Large intestine (tissue), 12 donors: ENCODE results near the gene TATDN3. TPM values are rescaled to one million over a fixed set of nuclear protein-coding genes. Genes with fewer than 3 reads are reported as not detected.

Source experiments
- DNase-seq, 2 donors: peaks; one replicate each; pipeline versions ENCODE4 v3.0.0 to v3.0.0-alpha.2; 2013
- H3K27ac ChIP-seq: one replicate; pipeline ENCODE4 v1.5.1; 2013; ENCODE audit warnings: low read length
- H3K27me3 ChIP-seq: 2 replicates; pipeline ENCODE4 v1.6.1; 2013; ENCODE audit warnings: low read length; ENCODE audit not compliant: control insufficient read depth, insufficient read depth
- H3K36me3 ChIP-seq: 2 replicates; pipeline ENCODE4 v1.6.1; 2013; ENCODE audit warnings: low read length; ENCODE audit not compliant: control insufficient read depth, insufficient read depth
- H3K4me1 ChIP-seq: one replicate; pipeline ENCODE4 v1.6.1; 2013; ENCODE audit warnings: low read length; ENCODE audit not compliant: control insufficient read depth, insufficient read depth
- H3K4me3 ChIP-seq: one replicate; pipeline ENCODE4 v1.5.1; 2013; ENCODE audit warnings: low read length
- H3K9me3 ChIP-seq: one replicate; pipeline ENCODE4 v1.6.1; 2013; ENCODE audit warnings: mild to moderate bottlenecking, low read depth, low read length, moderate library complexity; ENCODE audit not compliant: control insufficient read depth
- WGBS: methylation state at CpG from one replicate; pipeline ENCODE4 v1.1.5; 2013; ENCODE audit warnings: low lambda C conversion rate; ENCODE audit not compliant: insufficient coverage; 5-methylcytosine and 5-hydroxymethylcytosine counted together
- long read RNA-seq, 11 donors: transcript quantifications; one replicate each; lab custom pipeline, GENCODE V29; 2026
- polyA plus RNA-seq: library from polyadenylated mRNA; unstranded; fragments of 120-200 nt; gene quantifications from one replicate; pipeline ENCODE4 v1.2.1, GENCODE V29; 2013

Gene TATDN3, protein sequence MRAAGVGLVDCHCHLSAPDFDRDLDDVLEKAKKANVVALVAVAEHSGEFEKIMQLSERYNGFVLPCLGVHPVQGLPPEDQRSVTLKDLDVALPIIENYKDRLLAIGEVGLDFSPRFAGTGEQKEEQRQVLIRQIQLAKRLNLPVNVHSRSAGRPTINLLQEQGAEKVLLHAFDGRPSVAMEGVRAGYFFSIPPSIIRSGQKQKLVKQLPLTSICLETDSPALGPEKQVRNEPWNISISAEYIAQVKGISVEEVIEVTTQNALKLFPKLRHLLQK
- polyA plus RNA-seq, result 7.8 TPM
- long read RNA-seq, donor 1, partial matches to known transcripts, result 0 of 7 reads
- long read RNA-seq, donor 1, other reads (novel, unspliced or antisense), result 7 of 7 reads
- long read RNA-seq, donor 2, partial matches to known transcripts, result 0 of 4 reads
- long read RNA-seq, donor 2, other reads (novel, unspliced or antisense), result 0 of 4 reads
- long read RNA-seq, donor 3, result 0 reads
- long read RNA-seq, donor 4, result 0 reads
- long read RNA-seq, donor 5, partial matches to known transcripts, result 0 of 4 reads
- long read RNA-seq, donor 5, other reads (novel, unspliced or antisense), result 0 of 4 reads
- long read RNA-seq, donor 6, partial matches to known transcripts, result 5 of 5 reads
- long read RNA-seq, donor 6, other reads (novel, unspliced or antisense), result 0 of 5 reads
- long read RNA-seq, donor 7, partial matches to known transcripts, result 0 of 1 reads
- long read RNA-seq, donor 7, other reads (novel, unspliced or antisense), result 0 of 1 reads
- long read RNA-seq, donor 8, partial matches to known transcripts, result 0 of 4 reads
- long read RNA-seq, donor 8, other reads (novel, unspliced or antisense), result 0 of 4 reads
- long read RNA-seq, donor 9, partial matches to known transcripts, result 0 of 2 reads
- long read RNA-seq, donor 9, other reads (novel, unspliced or antisense), result 0 of 2 reads
- long read RNA-seq, donor 10, partial matches to known transcripts, result 0 of 4 reads
- long read RNA-seq, donor 10, other reads (novel, unspliced or antisense), result 0 of 4 reads
- long read RNA-seq, donor 11, partial matches to known transcripts, result 0 of 3 reads
- long read RNA-seq, donor 11, other reads (novel, unspliced or antisense), result 0 of 3 reads

DNA sequence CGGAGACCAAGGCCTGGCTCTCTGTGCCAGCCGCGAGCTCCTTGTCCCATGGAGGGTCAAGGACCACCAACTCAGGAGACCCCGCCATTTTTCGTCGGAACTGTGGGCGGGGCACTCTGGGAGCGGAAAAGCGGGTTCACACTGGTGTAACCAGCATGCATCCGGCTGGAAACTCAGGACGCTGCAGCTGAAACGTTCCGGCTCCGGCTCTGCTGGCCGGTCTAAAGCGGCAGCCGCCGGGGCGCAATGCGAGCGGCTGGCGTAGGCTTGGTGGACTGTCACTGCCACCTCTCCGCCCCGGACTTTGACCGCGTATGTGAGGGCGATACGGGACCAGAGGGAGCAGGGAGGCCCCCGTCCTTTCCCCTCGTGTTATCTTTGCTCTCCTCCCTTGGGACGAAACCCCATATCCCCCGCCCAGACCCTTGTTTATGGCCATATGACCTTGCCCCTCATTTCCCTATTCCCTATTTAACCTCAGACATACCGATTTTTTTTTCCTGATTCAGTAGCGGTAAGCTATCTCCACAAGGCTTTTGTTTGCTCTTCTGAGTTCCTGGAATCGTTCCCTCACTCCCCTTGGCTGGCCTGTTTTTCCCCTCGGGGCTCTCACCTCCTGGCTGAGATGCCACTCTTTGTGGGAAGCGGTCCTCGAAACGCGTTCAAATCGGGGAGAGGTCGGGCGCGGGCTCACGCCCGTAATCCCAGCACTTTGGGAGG is at the start of gene TATDN3, which contains the start of gene NSL1:
TSS of gene TATDN3 (plus strand) at position 219 of the 720 bp plus-strand sequence. CDS start at position 247, 28 bp downstream.
TSS of gene NSL1 (minus strand) at position 102 of the 720 bp plus-strand sequence. CDS start at position 88, 14 bp downstream.
- peak within 1 kb of the TSS; percentile 98 for H3K27ac ChIP-seq
- peaks cover 17% of the 10 kb centered on the region for H3K4me1 ChIP-seq
- H3K36me3 ChIP-seq, result peaks cover 1% of the 10 kb centered on the region
- WGBS, result 8% methylated on average over 2 of the region's 46 CpGs
- peak; percentile 96 to 99 for DNase-seq
- H3K27me3 ChIP-seq, result no peaks in the 10 kb centered on the region
- H3K9me3 ChIP-seq, result no peaks in the 10 kb centered on the region
- H3K4me3 ChIP-seq, result peak within 1 kb of the TSS; percentile 91

DNA sequence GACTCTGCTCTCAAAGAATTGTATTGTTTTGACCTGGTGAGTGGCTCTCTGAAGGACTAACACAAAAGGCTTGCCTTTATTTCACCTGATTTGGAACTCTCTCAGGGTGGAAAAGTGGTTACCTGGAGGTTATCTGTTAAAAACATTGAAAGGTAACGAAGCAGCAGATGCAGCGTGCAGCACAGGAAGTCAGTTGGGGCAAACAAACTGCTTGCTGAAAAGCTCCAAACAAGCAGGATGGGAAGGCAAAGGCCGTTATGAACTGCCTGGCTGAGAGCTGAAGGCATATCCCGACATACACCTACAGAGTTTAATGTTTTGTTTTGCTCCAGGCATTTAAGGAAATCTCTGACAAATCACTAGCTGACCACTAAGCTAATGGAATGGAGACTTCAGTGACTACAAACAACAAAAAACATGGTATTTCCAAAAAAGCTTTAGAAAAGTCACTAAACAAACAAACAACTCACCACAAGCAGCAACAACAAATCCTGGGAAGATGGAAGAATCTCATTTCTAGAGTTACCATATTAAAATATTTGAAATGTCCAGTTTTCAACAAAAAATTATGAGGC is 47.7 kb upstream of the TATDN3 start:
- Histone ChIP-seq H3K9me3 (peaks cover 4% of the 10 kb centered on the region), H3K27ac (no peak overlapping the region), H3K4me3 (no peak overlapping the region), H3K4me1 (no peaks in the 10 kb centered on the region), H3K27me3 (no peaks in the 10 kb centered on the region), H3K36me3 (peaks cover 2% of the 10 kb centered on the region)
- whole genome bisulfite sequencing, result no CpG with 5 or more reads among the region's 4 CpGs
- DNase-seq, result no peak

DNA sequence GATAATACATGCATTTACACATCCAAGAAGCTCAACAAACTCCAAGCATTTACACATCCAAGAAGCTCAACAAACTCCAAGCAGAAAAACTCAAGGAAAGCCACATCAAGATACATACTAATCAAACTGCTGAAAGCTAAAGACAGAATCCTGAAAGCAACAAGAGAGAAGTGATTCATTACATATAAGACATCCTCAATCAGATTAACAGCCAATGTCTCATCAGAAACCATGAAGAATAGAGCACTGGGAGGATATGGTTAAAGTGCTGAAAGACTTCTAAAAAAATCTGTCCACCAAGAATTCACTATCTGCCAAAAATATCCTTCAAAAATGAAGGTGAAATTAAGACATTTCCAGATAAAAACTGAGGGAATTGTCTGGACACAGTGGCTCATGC is 46.4 kb upstream of the TATDN3 start:
- peaks cover 2% of the 10 kb centered on the region for H3K36me3 ChIP-seq
- peaks cover 4% of the 10 kb centered on the region for H3K9me3 ChIP-seq
- no peak for DNase-seq
- H3K4me1 ChIP-seq, result no peaks in the 10 kb centered on the region
- no peak overlapping the region for H3K27ac ChIP-seq
- H3K27me3 ChIP-seq, result no peaks in the 10 kb centered on the region
- no peak overlapping the region for H3K4me3 ChIP-seq

DNA sequence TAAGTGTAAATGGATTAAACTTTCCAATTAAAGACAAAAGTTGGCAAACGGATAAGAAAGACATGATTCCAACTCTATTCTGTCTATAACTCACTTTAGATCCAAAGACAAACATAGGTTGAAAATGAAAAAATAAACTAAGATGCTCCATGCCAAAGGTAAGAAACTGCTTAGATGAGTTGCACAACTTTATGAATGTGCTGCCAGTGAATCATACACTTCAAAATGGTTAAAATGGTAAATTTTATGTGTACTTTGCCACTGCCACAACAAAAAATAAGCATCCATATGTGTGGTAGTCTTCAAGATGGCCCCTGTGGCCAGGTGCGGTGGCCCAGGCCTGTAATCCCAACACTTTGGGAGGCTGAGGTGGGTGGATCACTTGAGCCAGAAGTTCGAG is 45.1 kb upstream of the TATDN3 start:
- Histone ChIP-seq H3K27me3 (no peaks in the 10 kb centered on the region), H3K36me3 (peaks cover 2% of the 10 kb centered on the region), H3K4me3 (no peak overlapping the region), H3K4me1 (no peaks in the 10 kb centered on the region), H3K9me3 (peaks cover 4% of the 10 kb centered on the region), H3K27ac (no peak overlapping the region)
- 86% methylated on average over 1 of the region's 3 CpGs for WGBS
- no peak for DNase-seq

DNA sequence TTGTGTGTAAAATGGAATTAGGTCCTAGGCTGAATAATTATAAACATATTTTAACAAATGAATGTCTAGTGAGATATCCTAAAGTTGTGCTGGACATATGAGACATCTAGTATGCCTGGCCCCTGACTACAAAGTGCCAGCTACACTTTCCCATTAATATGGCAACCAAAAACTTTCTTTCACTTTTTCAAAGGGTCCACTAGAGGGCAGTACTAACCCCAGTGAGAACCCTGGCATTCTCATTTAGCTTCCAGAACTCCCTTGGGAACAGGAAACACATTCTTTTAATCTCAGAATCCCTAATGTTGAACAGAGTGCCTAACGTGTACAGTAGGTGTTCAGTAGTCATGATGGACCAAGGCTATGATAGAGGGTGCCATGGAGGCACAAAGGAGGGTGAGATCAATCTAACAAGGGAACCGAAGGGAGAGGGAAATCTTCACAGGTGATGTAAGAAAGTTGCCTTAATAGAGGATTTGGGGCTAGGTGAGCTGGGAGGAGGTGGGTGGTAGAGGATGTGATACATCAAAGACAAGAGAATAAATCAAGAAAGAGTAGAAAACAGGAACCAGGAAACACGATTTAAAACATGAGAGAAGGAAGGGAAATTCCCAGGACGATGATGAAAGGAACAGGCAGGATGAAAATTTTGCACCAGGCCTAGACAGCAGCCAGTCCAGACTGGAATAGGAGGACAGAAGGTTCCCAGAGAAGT is 41.7 kb upstream of the TATDN3 start:
- peak; percentile 31 to 56 for DNase-seq

DNA sequence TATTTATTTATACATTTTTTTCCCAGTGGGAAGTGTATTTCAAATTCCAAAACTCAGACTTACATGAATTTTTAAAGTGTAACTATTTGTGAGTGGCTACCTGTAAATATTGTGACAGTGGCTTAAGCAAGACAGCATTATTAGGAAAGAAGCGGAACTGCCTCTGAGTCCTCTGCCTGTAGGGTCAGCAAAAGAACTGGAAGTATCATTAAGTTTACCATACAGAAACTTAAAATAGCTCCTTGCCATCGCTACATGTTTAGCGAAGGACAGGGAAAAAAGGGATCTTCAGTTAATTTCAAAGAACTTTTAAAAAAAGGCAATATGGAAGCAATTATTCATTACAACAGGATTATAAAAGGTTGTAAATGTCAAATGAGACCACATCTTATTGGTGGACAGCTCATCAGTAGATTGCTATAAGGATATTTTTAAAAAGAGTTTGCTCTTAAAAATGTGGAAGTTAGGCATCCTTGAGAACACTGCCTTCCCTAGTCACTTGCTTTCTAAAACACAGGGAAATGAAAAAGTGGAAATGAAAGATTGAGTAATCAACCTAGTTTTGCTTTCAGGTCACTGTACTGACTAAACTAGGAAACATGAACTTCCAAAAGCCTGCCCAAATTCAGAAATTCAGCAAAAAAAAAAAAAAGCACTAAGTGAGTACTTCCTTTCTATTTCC is 39.3 kb upstream of the TATDN3 start:
- DNase-seq, result no peak
- Histone ChIP-seq H3K36me3 (no peaks in the 10 kb centered on the region), H3K27ac (no peak overlapping the region), H3K4me1 (no peaks in the 10 kb centered on the region), H3K9me3 (no peaks in the 10 kb centered on the region), H3K27me3 (no peaks in the 10 kb centered on the region), H3K4me3 (no peak overlapping the region)
- WGBS, result no CpG with 5 or more reads among the region's 3 CpGs

More for the DNA sequence above, 41.7 kb upstream of the TATDN3 start:
- no peaks in the 10 kb centered on the region for H3K9me3 ChIP-seq
- no peaks in the 10 kb centered on the region for H3K36me3 ChIP-seq
- WGBS, result 80% methylated on average over 2 of the region's 4 CpGs
- no peak overlapping the region for H3K4me3 ChIP-seq
- no peaks in the 10 kb centered on the region for H3K4me1 ChIP-seq
- H3K27ac ChIP-seq, result no peak overlapping the region
- no peaks in the 10 kb centered on the region for H3K27me3 ChIP-seq

DNA sequence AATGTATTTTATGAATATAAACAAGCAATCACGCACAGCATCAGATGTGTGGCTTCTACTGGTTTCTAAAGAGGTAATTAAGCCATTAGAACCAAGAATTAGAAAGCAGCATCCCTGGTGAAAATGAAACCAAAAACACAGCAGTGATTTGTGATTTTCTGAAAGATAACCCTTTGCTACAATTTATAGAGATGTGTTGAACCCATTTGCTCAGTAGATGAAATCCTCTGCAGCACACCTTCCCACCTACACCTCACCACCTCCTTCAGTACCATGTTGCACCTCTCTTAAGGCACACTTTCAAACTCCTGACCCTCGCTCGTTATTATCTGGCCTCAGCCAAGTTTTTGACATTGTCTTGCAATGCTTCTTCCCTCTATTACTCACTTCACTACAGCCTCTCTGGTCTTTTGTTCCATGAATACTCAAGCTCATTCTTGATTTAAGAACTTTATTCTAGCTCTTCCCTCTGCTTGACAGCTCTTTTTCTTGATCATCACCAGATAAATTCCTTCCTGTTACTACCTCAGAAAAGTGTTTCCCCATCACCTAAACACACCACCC is 38.7 kb upstream of the TATDN3 start:
- no peaks in the 10 kb centered on the region for H3K27me3 ChIP-seq
- H3K4me1 ChIP-seq, result no peaks in the 10 kb centered on the region
- H3K9me3 ChIP-seq, result no peaks in the 10 kb centered on the region
- H3K36me3 ChIP-seq, result no peaks in the 10 kb centered on the region
- DNase-seq, result no peak
- WGBS, result no CpG with 5 or more reads among the region's 3 CpGs
- H3K4me3 ChIP-seq, result no peak overlapping the region
- H3K27ac ChIP-seq, result no peak overlapping the region

DNA sequence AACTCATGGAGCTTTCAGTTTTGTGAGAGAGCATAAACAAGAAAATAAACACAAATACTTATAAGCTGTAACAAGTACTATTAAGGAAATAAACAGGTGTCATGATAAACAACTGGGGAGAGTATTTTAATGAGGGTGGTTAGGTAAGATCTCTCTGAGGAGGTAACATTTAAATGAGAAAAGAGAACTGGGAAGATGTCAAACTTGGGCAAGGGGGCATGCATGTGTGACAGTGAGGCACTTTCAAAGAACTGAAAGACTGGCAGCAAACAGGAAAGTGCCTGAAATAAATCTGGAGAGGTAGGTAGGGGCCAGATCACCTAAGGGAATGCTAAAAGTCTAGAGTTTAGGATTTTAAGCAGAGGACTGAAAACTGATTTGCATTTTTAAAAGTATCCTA is 37.9 kb upstream of the TATDN3 start:
- DNase-seq, result no peak
- Histone ChIP-seq H3K9me3 (no peaks in the 10 kb centered on the region), H3K27me3 (no peaks in the 10 kb centered on the region), H3K27ac (no peak overlapping the region), H3K4me1 (no peaks in the 10 kb centered on the region), H3K36me3 (no peaks in the 10 kb centered on the region), H3K4me3 (no peak overlapping the region)

DNA sequence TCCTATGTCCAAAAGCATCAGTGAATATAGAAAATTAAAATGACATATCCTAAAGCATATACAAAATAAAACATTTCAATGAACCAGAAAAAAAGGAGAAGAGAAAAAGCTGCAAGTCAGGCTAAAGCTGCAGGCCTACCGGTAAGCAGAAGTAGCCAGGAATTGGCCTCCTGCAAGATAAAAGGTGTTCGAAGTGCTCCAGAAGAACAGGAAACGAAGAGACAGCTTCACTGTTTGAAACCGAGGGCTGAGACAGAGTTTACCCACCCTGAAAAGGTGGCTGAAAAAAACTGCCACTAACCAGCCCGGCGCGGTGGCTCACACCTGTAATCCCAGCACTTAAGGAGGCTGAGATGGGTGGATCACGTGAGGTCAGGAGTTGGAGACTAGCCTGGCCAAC is 37.5 kb upstream of the TATDN3 start:
- Histone ChIP-seq H3K4me3 (no peak overlapping the region), H3K9me3 (no peaks in the 10 kb centered on the region), H3K4me1 (no peaks in the 10 kb centered on the region), H3K36me3 (no peaks in the 10 kb centered on the region), H3K27me3 (no peaks in the 10 kb centered on the region), H3K27ac (no peak overlapping the region)
- no CpG with 5 or more reads among the region's 8 CpGs for WGBS
- no peak for DNase-seq
